GM18520 (cell line): ENCODE measurements around the gene IKZF4.
"Not testable (repeated sequence)": the region's sequence is repeated elsewhere in the genome, so short reads cannot be mapped to it uniquely, and the experiment has no call there.

Experiments used
- ATAC-seq: cut with Tn5 transposase; IDR thresholded peaks from one replicate; pipeline ENCODE4 v1.9.1; 2021; ENCODE audit not compliant: unreplicated experiment

Gene IKZF4

DNA sequence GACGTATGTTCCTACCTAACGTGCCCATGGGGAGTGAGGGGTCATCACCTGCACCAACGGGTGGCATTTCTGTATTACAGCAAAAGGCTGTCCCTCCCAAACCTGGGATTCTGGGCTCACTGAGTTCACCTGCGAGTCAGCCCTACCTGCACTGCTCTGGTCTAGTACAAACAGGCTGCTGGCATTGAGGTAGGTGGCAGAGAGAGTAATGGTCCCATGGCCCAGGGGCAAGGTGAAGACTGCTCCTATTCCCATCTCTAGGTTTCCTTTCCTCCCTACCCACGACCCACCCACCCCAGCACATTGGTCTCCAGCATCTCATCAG, 23.3 kb upstream of the IKZF4 start:
- no peak for ATAC-seq

DNA sequence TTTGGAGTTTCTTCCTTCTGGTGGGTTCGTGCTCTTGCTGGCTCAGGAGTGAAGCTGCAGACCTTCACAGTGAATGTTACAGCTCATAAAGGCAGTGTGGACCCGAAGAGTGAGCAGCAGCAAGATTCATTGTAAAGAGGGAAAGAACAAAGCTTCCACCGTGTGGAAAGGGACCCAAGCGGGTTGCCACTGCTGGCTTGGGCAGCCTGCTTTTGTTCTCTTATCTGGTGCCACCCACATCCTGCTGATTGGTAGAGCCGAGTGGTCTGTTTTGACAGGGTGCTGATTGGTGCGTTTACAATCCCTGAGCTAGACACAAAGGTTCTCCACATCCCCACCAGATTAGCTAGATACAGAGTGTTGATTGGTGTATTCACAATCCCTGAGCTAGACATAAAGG, 21.3 kb upstream of the IKZF4 start:
- ATAC-seq = not testable (repeated sequence)

DNA sequence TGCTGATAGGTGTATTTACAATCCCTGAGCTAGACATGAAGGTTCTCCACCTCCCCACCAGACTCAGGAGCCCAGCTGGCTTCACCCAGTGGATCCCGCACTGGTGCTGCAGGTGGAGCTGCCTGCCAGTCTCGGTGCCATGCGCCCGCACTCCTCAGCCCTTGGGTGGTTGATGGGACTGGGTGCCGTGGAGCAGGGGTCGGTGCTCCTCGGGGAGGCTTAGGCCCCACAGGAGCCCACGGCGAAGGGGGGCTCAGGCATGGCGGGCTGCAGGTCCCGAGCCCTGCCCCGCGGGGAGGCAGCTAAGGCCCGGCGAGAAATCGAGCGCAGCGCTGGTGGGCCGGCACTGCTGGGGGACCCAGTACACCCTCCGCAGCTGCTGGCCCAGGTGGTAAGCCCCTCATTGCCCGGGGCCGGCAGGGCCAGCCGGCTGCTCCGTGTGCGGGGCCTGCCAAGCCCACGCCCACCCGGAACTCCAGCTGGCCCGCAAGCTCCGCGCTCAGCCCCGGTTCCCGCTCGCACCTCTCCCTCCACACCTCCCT, 20.8 kb upstream of the IKZF4 start:
- not testable (repeated sequence) for ATAC-seq

DNA sequence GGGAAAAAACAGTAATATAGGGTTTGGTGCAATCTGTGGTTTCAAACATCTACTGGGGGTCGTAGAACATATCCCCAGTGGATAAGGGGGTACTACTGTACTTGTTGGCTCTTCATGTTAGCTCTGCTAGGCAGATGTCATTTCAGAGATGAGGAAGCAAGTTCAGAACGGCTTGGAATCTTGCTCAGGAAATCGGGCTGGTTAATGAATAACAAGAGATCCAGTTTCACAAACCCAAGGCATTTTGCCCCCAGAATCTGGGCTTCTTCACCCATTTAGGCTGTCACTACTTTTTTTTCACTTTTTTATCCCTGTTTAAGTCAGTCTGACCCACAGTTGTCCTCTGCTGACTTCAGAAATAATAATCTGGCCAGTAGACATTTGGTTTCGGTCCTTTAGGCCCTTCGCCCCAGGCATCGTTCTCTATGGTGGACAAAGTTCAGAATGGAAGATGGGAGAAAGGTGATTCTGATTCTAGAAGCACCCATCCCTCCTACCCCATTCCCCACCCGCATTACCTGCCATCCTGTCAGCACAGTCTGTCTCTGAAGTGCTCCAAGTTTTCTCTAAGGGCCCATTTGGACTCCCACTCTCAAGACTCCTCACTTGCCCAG, 19.2 kb upstream of the IKZF4 start:
- ATAC-seq = no peak

DNA sequence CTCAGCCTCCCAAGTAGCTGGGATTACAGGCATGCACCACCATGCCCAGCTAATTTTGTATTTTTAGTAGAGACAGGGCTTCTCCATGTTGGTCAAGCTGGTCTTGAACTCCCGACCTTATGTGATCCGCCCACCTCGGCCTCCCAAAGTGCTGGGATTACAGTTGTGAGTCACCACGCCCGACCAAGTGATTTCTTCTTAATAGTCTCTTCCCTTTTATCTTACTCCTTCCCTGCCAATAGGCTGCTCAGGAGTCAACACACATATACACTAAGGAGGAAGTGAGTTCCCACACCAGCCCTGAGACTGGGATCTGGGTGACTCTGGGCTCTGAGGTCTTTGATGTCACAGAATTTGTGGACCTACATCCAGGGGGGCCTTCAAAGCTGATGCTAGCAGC, 17.5 kb upstream of the IKZF4 start:
- ATAC-seq = not testable (repeated sequence)

DNA sequence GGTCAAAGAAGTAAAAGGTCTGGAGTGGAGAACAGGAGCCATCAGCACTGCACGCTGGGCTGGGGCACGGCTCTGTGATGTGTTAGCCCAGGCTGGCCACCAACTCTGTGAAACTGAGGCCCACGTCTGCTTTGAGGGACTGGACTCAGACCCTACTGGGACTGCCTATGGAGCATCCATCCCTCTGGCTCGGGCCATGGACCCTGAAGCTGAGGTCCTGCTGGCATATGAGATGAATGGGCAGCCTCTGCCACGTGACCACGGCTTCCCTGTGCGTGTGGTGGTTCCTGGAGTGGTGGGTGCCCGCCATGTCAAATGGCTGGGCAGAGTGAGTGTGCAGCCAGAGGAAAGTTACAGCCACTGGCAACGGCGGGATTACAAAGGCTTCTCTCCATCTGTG, 16.6 kb upstream of the IKZF4 start:
- ATAC-seq = no peak

DNA sequence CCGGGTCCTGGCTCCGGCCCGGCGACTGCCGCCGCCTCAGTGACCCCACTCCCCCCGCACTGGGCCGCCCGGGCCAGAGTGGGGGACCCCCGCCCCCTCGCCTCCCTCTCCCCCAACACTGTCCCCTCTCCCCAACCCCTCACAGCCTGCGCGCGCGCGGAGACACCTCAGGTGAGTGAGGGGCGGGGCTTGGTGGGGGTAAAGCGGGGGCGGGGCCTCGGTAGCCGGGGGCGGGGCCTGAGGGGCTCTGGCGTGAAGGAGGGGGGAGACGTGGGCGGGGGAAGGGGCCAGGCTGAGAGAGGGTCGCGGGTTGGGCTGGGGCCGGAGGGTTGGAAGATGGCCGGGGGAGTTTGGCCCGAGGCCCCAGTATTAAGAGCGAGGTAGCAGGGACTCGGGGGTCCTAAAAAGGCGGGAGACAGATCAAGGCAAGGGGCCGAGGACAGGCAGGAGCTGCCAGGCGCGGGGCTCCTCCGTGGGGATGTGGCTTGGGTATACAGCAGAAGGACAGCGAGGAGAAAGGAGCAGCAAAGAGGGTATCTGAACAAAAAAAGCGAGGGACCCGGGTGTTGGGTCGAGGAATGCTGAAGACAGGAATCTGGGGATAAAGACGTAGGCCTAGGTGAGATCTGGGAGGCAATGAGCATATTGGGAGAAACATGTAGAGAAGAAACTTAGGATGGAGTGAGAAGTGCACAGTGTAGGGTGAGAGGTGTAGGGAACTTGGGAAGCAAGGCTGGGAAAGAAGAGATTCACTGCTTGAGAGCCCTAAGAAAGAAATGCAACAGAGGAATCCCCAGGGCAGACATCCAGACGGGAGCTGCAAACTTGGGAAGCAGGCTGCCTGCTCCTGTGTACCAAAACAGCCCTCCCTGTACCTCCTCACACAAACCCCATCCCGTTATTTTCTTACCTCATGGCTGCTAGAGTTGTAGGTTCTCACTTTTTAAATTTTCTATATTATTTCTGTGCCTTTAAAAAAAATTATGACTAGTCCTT, 13.0 kb upstream of the IKZF4 start:
- no peak for ATAC-seq

DNA sequence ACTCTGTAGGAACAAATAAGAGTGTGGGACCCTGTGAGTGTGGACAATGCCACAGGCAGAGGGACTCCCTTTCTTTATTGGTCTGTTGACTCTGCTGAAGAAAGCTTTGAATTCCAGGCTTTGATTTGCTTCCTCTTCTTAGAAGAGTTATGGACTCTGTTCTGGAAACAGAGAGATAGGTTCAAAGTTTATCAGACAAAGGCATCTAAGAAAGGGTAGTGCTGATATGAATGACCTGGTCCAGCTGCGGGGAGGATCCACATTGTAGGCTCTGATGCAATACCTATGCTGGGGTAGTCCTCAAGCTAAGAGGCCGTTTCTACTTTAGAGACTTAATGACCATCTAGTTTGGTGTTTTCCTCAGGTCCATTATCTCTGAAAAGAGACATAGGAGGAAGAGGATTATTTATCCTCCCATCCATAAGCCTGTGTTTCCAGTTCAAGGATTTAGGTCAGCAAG, 10.7 kb upstream of the IKZF4 start:
- ATAC-seq = no peak

DNA sequence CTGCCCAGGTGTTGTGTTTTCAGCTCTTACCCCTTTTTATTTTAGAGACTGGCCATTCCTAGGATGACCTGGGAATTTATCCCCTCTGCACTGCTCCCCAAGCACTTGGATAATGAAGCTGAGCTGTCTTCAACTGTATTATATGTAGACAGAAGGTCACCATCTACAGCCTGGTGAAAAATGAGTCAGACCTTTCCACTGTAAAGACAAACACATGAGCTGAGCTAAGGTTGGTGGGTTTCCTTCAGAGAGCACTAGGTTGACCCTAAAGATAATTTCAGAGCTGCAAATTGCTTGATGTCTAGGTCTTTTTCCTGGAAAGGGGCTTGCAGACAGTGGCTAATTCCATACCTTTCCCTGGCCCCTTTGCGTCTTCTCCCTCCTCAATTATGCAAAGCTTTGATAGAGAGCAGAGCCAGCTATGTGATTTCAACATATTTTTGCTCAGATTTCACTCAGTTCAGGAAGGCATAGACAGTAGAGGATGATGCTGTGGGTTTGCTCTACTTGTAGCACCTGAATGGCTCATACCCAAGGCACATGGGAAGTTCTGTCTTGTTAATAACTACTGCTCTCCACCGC, 9.2 kb upstream of the IKZF4 start:
- no peak for ATAC-seq

DNA sequence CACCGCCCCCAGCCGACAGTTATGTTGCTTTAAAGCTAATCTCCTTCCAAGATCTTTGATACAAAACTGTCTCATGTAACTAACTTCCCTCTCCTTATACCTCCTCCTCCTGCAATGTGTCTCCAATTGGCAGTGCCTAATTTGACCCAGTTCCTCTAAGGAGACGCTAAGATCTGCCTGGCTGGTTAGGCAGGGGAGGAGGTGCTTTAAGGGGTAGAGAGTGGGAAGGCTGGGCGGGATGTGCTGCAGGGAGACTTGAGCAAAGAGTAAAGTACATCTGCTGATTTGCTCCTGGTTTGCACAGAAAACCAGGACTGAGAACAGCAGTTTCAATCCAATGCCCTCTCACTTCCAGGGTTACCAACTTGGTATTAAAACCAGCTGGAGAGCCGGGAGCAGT, 7.4 kb upstream of the IKZF4 start:
- ATAC-seq = no peak

DNA sequence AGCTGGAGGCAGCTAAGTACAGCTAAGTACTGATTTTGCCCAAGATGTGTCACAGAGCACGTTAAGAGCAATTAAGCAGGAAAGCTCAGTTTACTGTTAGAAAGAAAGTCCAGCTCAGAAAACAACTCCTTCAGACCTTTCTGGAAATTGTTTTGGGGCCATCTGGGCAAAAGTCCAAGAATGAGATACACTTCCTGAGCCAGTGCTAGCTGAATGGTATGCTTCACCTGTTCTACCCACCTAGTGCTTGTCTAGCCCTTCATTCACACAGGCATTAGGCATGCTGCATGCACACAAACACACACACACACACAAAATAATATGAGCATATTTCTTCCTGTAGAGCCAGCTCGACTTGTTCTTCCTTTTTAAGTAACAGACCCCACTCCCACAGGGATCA, 6.6 kb upstream of the IKZF4 start:
- ATAC-seq = no peak

DNA sequence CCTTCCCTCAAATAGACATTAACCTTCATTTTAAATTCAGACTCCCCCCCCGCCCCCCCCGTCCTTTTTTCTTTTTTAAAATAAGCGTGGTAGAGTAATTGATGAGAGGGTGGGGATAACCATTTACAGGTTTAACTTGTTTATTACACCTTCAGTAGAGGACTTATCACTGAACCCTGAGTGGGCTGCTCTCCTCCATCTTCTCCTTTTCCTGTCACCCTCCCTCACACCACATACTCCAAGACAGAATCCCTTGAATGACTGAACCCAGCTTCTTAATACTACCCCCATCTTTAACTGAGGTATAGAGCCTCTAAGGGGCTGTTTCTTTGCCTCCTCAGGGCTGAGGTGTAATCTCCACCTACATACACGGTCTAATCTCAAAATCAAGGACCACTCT, 3.7 kb upstream of the IKZF4 start:
- no peak for ATAC-seq

DNA sequence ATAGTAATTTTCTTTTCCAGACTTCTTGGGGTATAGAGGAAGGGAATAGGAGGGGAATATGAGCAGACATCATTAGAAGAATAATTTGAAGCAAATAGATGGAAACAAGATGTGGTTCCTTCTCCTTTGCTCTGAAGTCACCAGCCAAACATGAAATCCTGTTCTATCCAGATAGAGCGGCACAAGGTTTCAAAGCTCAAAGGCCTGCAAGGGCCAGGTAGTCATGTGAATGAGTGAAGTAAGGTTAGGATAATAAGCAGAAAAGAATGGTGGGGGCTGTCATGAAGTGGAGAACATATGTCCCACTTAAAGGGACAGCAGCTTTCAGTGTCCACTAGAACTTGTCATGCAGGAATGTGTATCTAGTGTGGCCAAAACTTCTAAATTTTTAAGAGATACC, 2.5 kb upstream of the IKZF4 start:
- ATAC-seq = no peak

DNA sequence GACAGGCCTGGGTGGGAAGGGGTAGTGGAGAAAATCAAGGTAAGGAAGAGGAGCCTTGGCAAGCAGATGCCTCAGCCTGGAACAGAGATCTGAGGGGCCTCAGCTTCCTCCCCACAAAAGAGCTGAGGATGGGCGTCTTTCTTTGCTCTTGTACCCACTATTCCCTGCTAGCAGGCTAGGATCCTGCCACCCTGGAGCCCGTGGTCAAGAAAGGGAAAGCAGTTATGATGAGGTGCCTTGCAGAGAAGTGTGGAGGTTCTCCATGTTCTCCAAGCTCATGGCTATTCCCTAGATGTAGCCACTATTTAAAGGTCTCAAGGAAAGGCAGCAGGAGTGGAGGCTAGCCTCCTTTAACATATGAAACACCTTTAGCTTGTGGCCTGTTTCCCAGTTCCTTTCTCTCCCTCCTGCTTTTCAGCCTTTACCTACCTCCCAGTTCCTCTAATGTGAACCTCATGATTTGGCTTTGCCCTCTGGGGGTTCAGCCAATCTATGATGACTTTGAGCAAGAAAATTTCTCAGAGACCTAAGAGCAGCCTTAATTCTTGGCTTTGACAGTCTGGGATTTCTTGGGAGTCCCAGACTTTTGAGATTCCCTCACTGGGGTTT, 1.1 kb downstream of the IKZF4 start:
- no peak for ATAC-seq

DNA sequence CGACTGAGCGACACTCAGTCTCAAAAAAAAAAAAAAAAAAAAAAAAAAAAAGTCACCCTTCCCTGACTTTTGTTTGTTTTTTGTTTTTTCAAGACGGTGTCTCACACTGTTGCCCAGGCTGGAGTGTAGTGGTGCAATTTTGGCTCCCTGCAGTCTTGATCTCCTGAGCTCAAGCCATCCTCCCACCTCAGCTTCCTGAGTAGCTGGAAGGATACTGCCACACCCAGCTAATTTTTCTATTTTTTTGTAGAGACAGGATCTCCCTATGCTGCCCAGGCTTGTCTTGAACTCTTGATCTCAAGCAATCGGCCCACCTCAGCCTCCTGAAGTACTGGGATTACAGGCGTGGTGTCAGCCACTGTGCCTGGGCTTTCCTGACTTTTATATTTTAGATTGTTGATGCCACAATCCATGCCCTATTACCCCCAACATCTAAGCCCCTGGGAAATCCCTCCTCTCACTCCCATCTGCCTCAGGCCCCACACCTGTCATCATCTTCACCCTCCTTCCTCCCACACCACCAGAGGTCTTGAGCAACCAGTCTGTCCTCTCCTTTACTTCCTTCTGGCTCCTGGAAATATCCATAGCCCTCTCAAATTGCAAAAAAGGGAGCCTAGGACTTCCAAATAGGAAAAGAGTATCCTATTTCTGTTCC, 7.8 kb downstream of the IKZF4 start:
- no peak for ATAC-seq

DNA sequence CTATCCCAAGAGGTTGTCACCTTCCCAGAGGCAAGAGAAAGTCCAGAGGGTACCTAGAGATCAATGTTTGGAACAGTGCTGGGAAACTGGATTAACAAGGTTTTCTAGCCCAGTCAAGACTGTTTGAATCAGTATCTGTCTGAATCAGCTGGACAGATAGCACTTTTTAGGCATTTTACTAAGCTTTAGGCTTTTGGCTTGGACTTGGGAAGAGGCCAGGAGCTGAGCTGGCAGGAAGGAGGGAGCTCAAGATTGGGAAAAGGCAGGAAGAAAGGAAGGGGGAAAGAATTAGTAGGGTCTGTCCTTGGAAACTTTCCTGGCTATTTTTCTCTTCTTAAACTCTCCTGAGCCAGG, 8.3 kb downstream of the IKZF4 start:
- no peak for ATAC-seq

DNA sequence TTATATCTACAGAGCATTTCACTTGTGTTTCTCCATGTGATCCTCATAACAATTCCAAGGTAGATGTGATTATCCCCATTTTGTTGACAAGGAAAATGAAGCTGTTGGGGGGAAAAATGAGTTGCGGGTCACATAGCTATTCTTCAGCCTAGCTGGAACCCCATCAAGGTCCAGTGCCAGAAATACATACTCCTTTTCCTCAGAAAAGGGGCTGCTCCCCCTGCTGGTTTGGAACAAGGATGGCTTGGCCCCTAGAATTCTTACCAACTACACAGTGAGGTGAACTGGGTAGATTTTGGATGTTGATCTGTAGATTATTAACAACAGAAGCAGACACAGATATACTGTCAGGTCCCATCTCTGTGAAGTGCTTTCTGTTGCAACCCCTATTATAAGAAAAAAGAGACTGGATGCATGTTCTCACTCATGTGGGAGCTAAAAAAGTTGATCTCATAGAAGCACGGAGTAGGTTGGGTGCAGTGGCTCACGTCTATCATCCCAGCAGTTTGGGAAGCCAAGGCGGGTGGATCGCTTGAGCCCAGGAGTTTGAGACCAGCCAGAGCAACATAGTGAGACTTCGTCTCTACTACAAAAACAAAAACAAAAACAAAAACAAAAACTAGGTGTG, 8.9 kb downstream of the IKZF4 start:
- no peak for ATAC-seq

DNA sequence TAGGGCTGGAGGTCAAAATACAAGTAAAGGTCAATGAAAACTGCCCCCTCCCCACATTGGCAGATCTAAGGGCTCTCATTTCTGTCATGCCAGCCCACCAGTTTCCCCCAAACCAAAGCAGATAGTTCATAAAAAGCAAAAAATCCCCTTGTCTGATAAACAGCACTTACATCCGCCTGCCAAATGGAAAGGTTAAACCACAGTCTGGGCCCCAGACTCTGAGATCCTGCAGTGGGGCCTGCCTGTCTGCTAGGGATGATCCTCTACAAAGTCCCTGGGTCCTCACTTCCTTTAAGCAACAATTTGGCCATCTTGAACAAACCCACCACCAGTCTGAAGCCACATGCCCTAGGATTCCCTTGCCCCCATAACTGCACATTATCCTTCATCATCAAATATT, 11.1 kb downstream of the IKZF4 start:
- ATAC-seq = no peak

DNA sequence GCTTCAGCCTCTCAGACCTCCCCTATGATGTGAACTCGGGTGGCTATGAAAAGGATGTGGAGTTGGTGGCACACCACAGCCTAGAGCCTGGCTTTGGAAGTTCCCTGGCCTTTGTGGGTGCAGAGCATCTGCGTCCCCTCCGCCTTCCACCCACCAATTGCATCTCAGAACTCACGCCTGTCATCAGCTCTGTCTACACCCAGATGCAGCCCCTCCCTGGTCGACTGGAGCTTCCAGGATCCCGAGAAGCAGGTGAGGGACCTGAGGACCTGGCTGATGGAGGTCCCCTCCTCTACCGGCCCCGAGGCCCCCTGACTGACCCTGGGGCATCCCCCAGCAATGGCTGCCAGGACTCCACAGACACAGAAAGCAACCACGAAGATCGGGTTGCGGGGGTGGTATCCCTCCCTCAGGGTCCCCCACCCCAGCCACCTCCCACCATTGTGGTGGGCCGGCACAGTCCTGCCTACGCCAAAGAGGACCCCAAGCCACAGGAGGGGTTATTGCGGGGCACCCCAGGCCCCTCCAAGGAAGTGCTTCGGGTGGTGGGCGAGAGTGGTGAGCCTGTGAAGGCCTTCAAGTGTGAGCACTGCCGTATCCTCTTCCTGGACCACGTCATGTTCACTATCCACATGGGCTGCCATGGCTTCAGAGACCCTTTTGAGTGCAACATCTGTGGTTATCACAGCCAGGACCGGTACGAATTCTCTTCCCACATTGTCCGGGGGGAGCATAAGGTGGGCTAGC, 13.9 kb downstream of the IKZF4 start:
- no peak for ATAC-seq

DNA sequence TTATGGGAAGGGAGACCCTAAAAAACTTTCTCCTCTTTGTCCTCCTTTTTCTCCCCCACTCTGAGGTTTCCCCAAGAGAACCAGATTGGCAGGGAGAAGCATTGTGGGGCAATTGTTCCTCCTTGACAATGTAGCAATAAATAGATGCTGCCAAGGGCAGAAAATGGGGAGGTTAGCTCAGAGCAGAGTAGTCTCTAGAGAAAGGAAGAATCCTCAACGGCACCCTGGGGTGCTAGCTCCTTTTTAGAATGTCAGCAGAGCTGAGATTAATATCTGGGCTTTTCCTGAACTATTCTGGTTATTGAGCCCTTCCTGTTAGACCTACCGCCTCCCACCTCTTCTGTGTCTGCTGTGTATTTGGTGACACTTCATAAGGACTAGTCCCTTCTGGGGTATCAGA, 16.3 kb downstream of the IKZF4 start:
- no peak for ATAC-seq
